SK-N-SH (cell line): ENCODE data around the gene SOX10. TPM values are rescaled to one million over a fixed set of nuclear protein-coding genes. Genes with fewer than 3 reads are reported as not detected.

Source experiments
- CTCF ChIA-PET: fragments of 300-600, 350-600 bp; formaldehyde crosslinking; extraction: SDS; loops from one replicate; lab custom pipeline; 2021; lab: Yijun Ruan, JAX
- POLR2A ChIA-PET: fragments of 350-600 bp; sonication (Branson Sonifier 250); formaldehyde crosslinking; extraction: SDS; loops from one replicate; lab custom pipeline; 2020; ENCODE audit warnings: antibody characterized with exemption, inconsistent platforms; lab: Yijun Ruan, JAX
- DNase-seq: peaks from one replicate; pipeline ENCODE4 v3.0.0; 2012
- H2AFZ ChIP-seq: fragments of 200-600 bp; sonication (generic); 2 replicates; pipeline ENCODE4 v1.8.1; 2016; ENCODE audit warnings: antibody characterized with exemption, mild to moderate bottlenecking, low read depth
- H3F3A ChIP-seq: fragments of 200-600 bp; sonication (generic); replicated peaks from 2 replicates; pipeline ENCODE3; 2016; ENCODE audit warnings: antibody characterized with exemption, mild to moderate bottlenecking; ENCODE audit not compliant: insufficient read depth
- H3K27ac ChIP-seq, 2 experiments: fragments of 200-500 bp in 1 of 2; fragments of 200-600 bp in 1 of 2; sonication (Bioruptor generic) in 1 of 2; sonication (generic), shearing (Covaris generic) in 1 of 2; 2 replicates each; pipeline versions ENCODE4 v1.5.1 to v1.6.1; 2014 to 2016; ENCODE audit warnings: low read depth in 2 of 2, inconsistent platforms in 1 of 2, low read length in 1 of 2, mild to moderate bottlenecking in 1 of 2, mixed read lengths in 1 of 2
- H3K27me3 ChIP-seq: fragments of 200-600 bp; sonication (generic), shearing (Covaris generic); 2 replicates; pipeline ENCODE4 v1.6.1; 2016; ENCODE audit warnings: mixed run types; ENCODE audit not compliant: insufficient read depth
- H3K36me3 ChIP-seq, 2 experiments: fragments of 200-500 bp in 1 of 2; fragments of 200-600 bp in 1 of 2; sonication (Bioruptor generic) in 1 of 2; sonication (generic) in 1 of 2; replicated peaks in 1 of 2; 2 replicates each; pipeline versions ENCODE3 to v1.5.1; 2014 to 2016; ENCODE audit warnings: low read length in 1 of 2, mild to moderate bottlenecking in 1 of 2; ENCODE audit not compliant: insufficient read depth in 2 of 2, control insufficient read depth in 1 of 2
- H3K4me1 ChIP-seq, 2 experiments: fragments of 200-500 bp in 1 of 2; fragments of 200-600 bp in 1 of 2; sonication (Bioruptor generic) in 1 of 2; sonication (generic), shearing (Covaris generic) in 1 of 2; 2 replicates each; pipeline versions ENCODE4 v1.5.1 to v1.6.1; 2014 to 2016; ENCODE audit warnings: low read depth in 1 of 2, low read length in 1 of 2, mixed run types in 1 of 2; ENCODE audit not compliant: insufficient read depth in 2 of 2, control insufficient read depth in 1 of 2
- H3K4me2 ChIP-seq: fragments of 200-600 bp; sonication (generic), shearing (Covaris generic); 2 replicates; pipeline ENCODE4 v1.6.1; 2017; ENCODE audit warnings: mixed run types
- H3K4me3 ChIP-seq, 2 experiments: fragments of 200-500 bp in 1 of 2; fragments of 200-600 bp in 1 of 2; sonication (Bioruptor generic) in 1 of 2; sonication (generic), shearing (Covaris generic) in 1 of 2; 2 replicates each; pipeline versions ENCODE4 v1.5.1 to v1.8.1; 2014 to 2016; ENCODE audit warnings: low read depth in 2 of 2, inconsistent platforms in 1 of 2, low read length in 1 of 2, mild to moderate bottlenecking in 1 of 2, mixed read lengths in 1 of 2, moderate library complexity in 1 of 2
- H3K79me2 ChIP-seq: fragments of 200-600 bp; sonication (generic); 2 replicates; pipeline ENCODE4 v1.8.1; 2017; ENCODE audit warnings: mild to moderate bottlenecking; ENCODE audit not compliant: insufficient read depth
- H3K9ac ChIP-seq: fragments of 200-600 bp; sonication (generic); 2 replicates; pipeline ENCODE4 v1.6.1; 2017; ENCODE audit warnings: mixed run types
- H3K9me2 ChIP-seq: fragments of 200-600 bp; sonication (generic); 2 replicates; pipeline ENCODE4 v1.6.1; 2017; ENCODE audit warnings: mixed run types
- H3K9me3 ChIP-seq: fragments of 200-600 bp; sonication (generic); 2 replicates; pipeline ENCODE4 v1.6.1; 2017; ENCODE audit warnings: mixed run types, mild to moderate bottlenecking, moderate library complexity
- H4K20me1 ChIP-seq: fragments of 200-600 bp; sonication (generic); 2 replicates; pipeline ENCODE4 v1.6.1; 2017; ENCODE audit warnings: mild to moderate bottlenecking, mixed run types; ENCODE audit not compliant: insufficient read depth
- CHD2 ChIP-seq: fragments of 150-350 bp; IDR thresholded peaks from 2 replicates; pipeline ENCODE4 v1.6.1; 2018; ENCODE audit warnings: low read length; ENCODE audit not compliant: partially characterized antibody
- ELF1 ChIP-seq: IDR thresholded peaks from 2 replicates; pipeline ENCODE4 v1.4.0; 2012
- EP300 ChIP-seq, 2 experiments: IDR thresholded peaks; 2 replicates each; pipeline versions ENCODE4 v1.4.0 to v1.6.1; 2012; ENCODE audit warnings: borderline replicate concordance in 1 of 2, low read depth in 1 of 2, low read length in 1 of 2
- FOSL2 ChIP-seq: IDR thresholded peaks from 2 replicates; pipeline ENCODE4 v1.4.0; 2012; ENCODE audit warnings: low read depth, mild to moderate bottlenecking, moderate library complexity, borderline replicate concordance
- FOXJ3 ChIP-seq: sonication (generic); formaldehyde crosslinking; IDR thresholded peaks from 2 replicates; pipeline ENCODE4 v1.5.1; 2020; ENCODE audit warnings: mild to moderate bottlenecking, missing genetic modification reagents
- FOXM1 ChIP-seq: IDR thresholded peaks from 2 replicates; pipeline ENCODE4 v1.4.0; 2012; ENCODE audit warnings: low read depth, mild to moderate bottlenecking
- GATA2 ChIP-seq: sonication (generic); formaldehyde crosslinking; IDR thresholded peaks from 2 replicates; pipeline ENCODE4 v1.5.0; 2020; ENCODE audit warnings: mild to moderate bottlenecking, missing genetic modification reagents
- NFIC ChIP-seq: IDR thresholded peaks from 2 replicates; pipeline ENCODE4 v1.4.0; 2012; ENCODE audit warnings: borderline replicate concordance
- NRF1 ChIP-seq: IDR thresholded peaks from 2 replicates; pipeline ENCODE4 v1.6.1; 2012; ENCODE audit warnings: low read depth, mild to moderate bottlenecking, low read length
- POLR2AphosphoS5 ChIP-seq: IDR thresholded peaks from 2 replicates; pipeline ENCODE4 v1.6.1; 2012; ENCODE audit warnings: low read depth, low read length
- RCOR1 ChIP-seq: fragments of 150-350 bp; IDR thresholded peaks from 2 replicates; pipeline ENCODE4 v1.6.1; 2017; ENCODE audit warnings: antibody characterized with exemption, low read length
- REST ChIP-seq: IDR thresholded peaks from 2 replicates; pipeline ENCODE4 v1.6.1; 2012; ENCODE audit warnings: mild to moderate bottlenecking, low read depth, low read length, moderate library complexity
- RFX5 ChIP-seq: IDR thresholded peaks from 2 replicates; pipeline ENCODE4 v1.6.1; 2012; ENCODE audit warnings: mild to moderate bottlenecking, improper control_type of control experiment, low read length
- SIN3A ChIP-seq: IDR thresholded peaks from 2 replicates; pipeline ENCODE4 v1.6.1; 2012; ENCODE audit warnings: low read depth, mild to moderate bottlenecking, low read length, moderate library complexity, borderline replicate concordance
- SMC3 ChIP-seq: IDR thresholded peaks from 2 replicates; pipeline ENCODE4 v1.6.1; 2012; ENCODE audit warnings: low read depth, low read length, improper control_type of control experiment
- TCF12 ChIP-seq: IDR thresholded peaks from 2 replicates; pipeline ENCODE4 v1.4.0; 2012
- YY1 ChIP-seq: IDR thresholded peaks from 2 replicates; pipeline ENCODE4 v1.4.0; 2012; ENCODE audit warnings: low read depth, mild to moderate bottlenecking
- ZBTB33 ChIP-seq: IDR thresholded peaks from 2 replicates; pipeline ENCODE4 v1.4.0; 2012; ENCODE audit warnings: low read depth, borderline replicate concordance
- WGBS: methylation state at CpG from one replicate; pipeline ENCODE4 v1.1.6; 2017; ENCODE audit warnings: low lambda C conversion rate; 5-methylcytosine and 5-hydroxymethylcytosine counted together
- polyA plus RNA-seq, 3 experiments: library from polyadenylated mRNA; depleted of rRNA; stranded (reverse); fragments of >200 nt; gene quantifications; 2 replicates each; pipeline ENCODE4 v1.2.3, GENCODE V29; 2012
- TF ChIP-seq, protein P1 (sequence below): fragments of 200-600 bp; sonication (generic); IDR thresholded peaks from 2 replicates; pipeline ENCODE4 v1.6.1; 2017; ENCODE audit warnings: antibody characterized with exemption, mild to moderate bottlenecking, moderate library complexity

The SOX10 gene
- polyA plus RNA-seq, 1 of the 3 experiments (the other 2 are of a cell fraction), result not detected

- H4K20me1 ChIP-seq, result no peaks in the 10 kb centered on the region
- no peaks in the 10 kb centered on the region for H3K36me3 ChIP-seq
- H2AFZ ChIP-seq, result no peak overlapping the region
- no peak overlapping the region for H3K4me2 ChIP-seq
- no peak overlapping the region for H3K9ac ChIP-seq
- no peaks in the 10 kb centered on the region for H3K9me2 ChIP-seq
- no peak overlapping the region for H3K27ac ChIP-seq
- 80% methylated on average over 9 of the region's 15 CpGs for WGBS
- no peak for DNase-seq
- no peaks in the 10 kb centered on the region for H3K27me3 ChIP-seq
- ChIA-PET CTCF (interaction anchor here (1.4 kb wide), 1 partner anchor 24 kb away, joined by 4 read pairs; no protein-coding TSS in a partner anchor), POLR2A (interaction anchor here (0.5 kb wide), 1 partner anchor 370 kb away, joined by 3 read pairs; no protein-coding TSS in a partner anchor)
- no peaks in the 10 kb centered on the region for H3F3A ChIP-seq
- H3K9me3 ChIP-seq, result no peaks in the 10 kb centered on the region
- H3K4me1 ChIP-seq, result no peaks in the 10 kb centered on the region
- TF ChIP-seq ELF1 (no peak), SMC3 (no peak), ZBTB33 (no peak), YY1 (no peak), GATA2 (CRISPR knock-in tag) (no peak), RCOR1 (no peak), FOXM1 (no peak), SIN3A (no peak), NFIC (no peak), FOXJ3 (no peak), CHD2 (no peak), POLR2AphosphoS5 (no peak), FOSL2 (no peak)
- TF ChIP-seq, protein P1, sequence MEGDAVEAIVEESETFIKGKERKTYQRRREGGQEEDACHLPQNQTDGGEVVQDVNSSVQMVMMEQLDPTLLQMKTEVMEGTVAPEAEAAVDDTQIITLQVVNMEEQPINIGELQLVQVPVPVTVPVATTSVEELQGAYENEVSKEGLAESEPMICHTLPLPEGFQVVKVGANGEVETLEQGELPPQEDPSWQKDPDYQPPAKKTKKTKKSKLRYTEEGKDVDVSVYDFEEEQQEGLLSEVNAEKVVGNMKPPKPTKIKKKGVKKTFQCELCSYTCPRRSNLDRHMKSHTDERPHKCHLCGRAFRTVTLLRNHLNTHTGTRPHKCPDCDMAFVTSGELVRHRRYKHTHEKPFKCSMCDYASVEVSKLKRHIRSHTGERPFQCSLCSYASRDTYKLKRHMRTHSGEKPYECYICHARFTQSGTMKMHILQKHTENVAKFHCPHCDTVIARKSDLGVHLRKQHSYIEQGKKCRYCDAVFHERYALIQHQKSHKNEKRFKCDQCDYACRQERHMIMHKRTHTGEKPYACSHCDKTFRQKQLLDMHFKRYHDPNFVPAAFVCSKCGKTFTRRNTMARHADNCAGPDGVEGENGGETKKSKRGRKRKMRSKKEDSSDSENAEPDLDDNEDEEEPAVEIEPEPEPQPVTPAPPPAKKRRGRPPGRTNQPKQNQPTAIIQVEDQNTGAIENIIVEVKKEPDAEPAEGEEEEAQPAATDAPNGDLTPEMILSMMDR, result no peak
- TF ChIP-seq, all 33 proteins: peak for 0
- Histone ChIP-seq H3K79me2 (no peaks in the 10 kb centered on the region), H3K4me3 (no peak overlapping the region)
Measured at GRCh38 chr22:38028344-38029130, 44.2 kb upstream of the SOX10 start.

DNA sequence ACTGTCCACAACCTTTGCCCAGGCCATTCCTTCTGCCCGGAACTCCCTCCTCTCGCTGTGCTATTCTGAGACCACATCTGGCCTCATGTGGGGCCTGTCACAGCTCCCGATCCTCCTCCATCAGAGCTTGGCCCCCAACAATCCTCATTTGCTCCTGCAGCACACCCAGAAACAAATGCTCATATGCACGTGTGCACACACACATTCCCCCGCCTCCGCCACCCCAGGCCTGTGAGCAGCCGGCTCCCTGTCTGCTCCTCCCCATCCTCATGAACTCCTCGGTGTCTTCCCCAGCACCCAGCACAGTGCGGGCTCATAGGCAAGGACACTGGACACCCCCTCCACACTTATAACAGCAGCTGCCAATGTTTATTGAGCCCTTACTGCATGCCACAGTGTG is 43.1 kb upstream of the SOX10 start:
- no peaks in the 10 kb centered on the region for H3K9me2 ChIP-seq
- no peak overlapping the region for H3K9ac ChIP-seq
- H3K27ac ChIP-seq, result no peak overlapping the region
- DNase-seq, result no peak
- POLR2A ChIA-PET, result no interaction called here
- CTCF ChIA-PET, result interaction anchor here (1.4 kb wide), 1 partner anchor 25 kb away, joined by 4 read pairs; no protein-coding TSS in a partner anchor
- H2AFZ ChIP-seq, result no peak overlapping the region
- no peaks in the 10 kb centered on the region for H3K9me3 ChIP-seq
- H3K36me3 ChIP-seq, result no peaks in the 10 kb centered on the region
- WGBS, result 83% methylated on average over 5 of the region's 9 CpGs
- no peaks in the 10 kb centered on the region for H3K27me3 ChIP-seq
- H3K4me1 ChIP-seq, result no peaks in the 10 kb centered on the region
- no peak overlapping the region for H3K4me3 ChIP-seq
- no peaks in the 10 kb centered on the region for H3F3A ChIP-seq
- H3K4me2 ChIP-seq, result no peak overlapping the region
- H3K79me2 ChIP-seq, result no peaks in the 10 kb centered on the region
- no peaks in the 10 kb centered on the region for H4K20me1 ChIP-seq
- TF ChIP-seq NRF1 (no peak), EP300 (IDR thresholded peaks at IDR 0.05; ENCODE audit: borderline replicate concordance in 1 of 2, low read depth in 1 of 2, low read length in 1 of 2) (no peak), TCF12 (no peak), RCOR1 (no peak), REST (no peak), RFX5 (no peak)
- TF ChIP-seq, protein P1, result no peak
